GM21737 (cell line): Measurements from ENCODE around the gene SPPL2A.

Experiments used
- ATAC-seq: cut with Tn5 transposase; IDR thresholded peaks from one replicate; pipeline ENCODE4 v1.9.1; 2021; ENCODE audit warnings: mild to moderate bottlenecking, moderate library complexity; ENCODE audit not compliant: unreplicated experiment

SPPL2A gene

DNA sequence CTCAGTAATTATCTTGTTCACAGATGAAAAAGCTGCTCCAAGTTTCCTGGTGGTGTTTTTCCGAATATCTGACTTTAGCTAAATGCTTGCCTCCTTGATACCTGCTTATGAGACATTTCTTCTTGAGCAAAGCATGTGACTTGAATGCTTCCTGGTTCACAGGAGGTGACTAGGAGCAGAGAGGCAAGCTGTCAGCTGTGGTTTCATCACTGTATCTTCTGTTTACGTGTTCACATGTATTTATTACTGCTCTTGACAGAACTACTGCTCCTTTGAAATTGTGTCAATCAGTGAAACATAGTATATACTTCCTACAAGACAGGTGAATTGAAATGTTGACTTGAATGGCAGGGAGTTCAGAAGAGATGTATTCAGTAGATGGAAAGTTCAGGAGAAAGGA lies 8.9 kb upstream of the SPPL2A start:
- ATAC-seq, result no peak

DNA sequence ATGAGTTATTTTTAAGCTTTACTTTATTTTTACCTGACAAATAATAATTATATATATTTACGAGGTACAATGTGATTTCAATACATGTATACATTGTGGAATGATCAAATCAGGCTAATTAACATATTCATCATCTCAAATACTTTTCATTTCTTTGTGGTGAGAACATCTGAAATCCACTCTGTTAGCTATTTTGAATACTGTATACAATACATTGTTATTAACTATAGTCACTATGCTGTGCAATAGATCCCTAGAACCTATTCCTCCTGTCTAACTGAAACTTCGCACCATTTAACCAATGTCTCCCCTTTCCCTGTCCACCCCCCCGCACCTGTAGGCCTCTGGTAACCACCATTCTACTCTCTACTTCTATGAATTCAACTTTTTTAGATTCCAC lies 7.9 kb upstream of the SPPL2A start:
- ATAC-seq, result no peak

- no peak for ATAC-seq
Observed at GRCh38 chr15:50767332-50767861, 1.9 kb upstream of the SPPL2A start.

GRCh38 chr15:50764461-50765194 lies 878 bp downstream of the SPPL2A start:
- ATAC-seq, result peak; percentile 46

- no peak for ATAC-seq
Observed at GRCh38 chr15:50758712-50759205, 6.7 kb downstream of the SPPL2A start.

- ATAC-seq, result no peak
Observed at GRCh38 chr15:50753463-50753862, 12.0 kb downstream of the SPPL2A start.

DNA sequence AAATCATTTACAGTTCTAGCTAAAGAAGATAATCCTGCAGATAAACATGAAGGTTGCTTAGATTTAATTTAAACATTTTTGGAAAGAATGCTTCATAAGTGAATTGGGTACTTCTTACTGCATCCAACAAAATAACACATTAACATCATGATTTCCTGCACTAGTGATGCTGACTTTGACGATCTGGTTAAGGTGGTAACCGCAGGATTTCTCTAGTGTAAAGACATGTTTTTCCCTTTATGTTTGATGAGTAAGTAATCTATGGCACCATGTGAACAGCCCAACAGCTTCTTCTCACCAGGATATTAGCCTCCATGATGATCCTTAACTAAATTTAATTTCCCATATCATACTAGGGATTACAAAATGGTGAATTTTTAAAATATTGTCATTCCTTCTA lies 14.1 kb downstream of the SPPL2A start:
- no peak for ATAC-seq

DNA sequence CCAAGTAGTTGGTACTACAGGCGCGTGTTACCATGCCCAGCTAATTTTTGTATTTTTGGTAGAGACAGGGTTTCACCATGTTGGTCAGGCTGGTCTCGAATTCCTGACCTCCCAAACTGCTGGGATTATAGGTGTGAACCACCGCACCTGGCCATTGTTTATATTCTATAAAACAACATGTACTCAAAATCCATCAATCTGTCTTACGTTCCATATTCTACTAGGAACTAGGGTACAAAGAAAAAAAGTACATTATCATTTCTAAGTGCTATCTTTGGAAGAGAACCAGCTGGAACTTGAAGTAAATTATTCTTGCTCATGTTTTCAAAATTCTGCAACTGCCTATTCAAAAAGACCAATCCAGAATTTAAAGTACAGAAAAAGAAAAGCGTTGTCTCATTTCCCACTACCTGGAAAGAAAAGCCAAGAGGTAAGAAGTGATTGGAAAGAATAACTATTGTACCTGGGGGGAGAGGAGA lies 15.2 kb downstream of the SPPL2A start:
- ATAC-seq, result no peak

GRCh38 chr15:50747523-50747922 lies 18.0 kb downstream of the SPPL2A start:
- no peak for ATAC-seq

DNA sequence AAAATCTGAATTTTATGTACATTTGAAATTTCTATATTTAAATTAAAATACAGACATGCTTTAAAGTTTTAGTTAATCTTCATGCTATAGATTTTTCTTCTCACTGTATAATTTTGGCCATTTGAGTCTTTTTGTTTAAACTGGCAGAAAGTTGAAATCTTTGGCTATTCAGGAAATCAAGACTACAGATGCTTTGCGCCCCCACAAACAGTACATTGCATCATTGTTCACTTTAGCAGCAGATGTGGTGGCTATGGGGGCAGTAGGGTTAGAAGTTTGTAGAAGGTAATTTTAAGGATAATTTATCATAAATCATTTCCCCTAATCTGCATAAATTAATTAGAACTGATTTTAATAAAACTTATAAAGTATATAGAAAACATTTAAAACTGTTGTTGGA lies 20.9 kb downstream of the SPPL2A start:
- no peak for ATAC-seq

DNA sequence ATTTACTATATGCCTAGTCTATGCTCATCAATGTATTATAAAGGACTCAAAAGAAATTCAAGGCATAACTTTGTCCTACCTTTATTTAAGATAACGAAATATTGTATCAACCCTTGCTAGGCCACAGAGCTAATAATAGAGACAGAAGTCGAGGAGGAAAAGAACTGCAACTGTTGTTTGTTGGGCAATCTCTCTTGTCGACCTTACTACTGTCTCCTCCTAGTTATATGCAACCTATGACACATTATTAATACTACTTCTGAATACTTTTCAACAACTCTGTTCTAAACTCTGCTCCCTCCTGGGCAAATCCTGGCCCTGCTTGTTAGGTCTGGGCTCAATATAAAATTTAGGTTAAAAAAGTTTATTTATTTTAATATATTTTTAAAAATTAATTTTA lies 24.6 kb downstream of the SPPL2A start:
- no peak for ATAC-seq

DNA sequence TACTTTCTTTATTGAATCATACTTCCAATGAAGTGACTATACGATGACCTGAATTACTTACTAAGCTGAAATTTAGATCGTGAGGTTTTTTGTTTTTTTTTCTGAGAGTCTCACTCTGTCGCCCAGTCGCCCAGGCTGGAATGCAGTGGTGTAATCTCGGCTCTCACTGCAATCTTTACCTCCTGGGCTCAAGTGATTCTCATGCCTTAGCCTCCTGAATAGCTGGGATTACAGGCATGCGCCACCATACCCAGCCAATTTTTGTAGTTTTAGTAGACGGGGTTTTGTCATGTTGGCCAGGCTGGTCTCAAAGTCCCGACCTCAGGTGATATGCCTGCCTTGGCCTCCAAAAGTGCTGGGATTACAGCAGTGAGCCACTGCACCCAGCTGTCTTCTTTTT lies 28.7 kb downstream of the SPPL2A start:
- no peak for ATAC-seq

DNA sequence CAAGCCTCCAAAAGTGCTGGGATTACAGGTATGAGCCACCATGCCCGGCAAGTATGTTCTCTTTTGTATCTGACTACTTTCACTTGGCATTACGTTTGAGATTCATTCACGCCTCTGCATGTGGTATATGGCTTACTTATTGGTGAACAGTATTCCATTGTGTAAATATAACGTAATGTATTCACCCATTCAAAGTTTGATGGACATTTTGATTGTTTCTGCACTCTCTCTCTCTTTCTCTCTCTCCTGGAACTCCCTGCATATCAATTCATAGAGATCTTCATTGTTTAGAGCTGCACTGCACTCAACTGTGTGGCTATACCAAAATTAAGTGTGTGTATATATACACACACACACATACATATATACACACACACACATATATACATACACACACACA lies 30.4 kb downstream of the SPPL2A start:
- ATAC-seq, result no peak

DNA sequence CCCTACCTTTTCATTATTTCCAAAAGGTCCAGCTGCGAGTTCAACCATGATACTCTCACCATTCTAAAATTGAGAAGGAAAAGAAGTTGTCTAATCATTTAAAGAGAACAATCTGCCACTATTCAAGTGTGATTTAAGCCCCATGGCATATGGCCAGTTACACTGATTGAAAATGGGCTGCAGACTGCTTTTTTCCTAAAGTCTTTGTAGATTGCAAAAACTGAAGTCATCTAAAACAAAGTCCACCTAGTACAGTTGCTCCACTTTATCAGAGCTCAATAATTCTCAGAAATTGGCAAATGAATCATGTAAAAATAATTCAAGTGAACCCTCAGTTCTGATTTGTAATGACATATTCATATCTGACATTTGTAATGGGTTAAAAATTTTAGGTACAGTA lies 39.2 kb downstream of the SPPL2A start:
- ATAC-seq, result no peak

- ATAC-seq, result no peak
Observed at GRCh38 chr15:50718700-50719125, 46.8 kb downstream of the SPPL2A start.

- no peak for ATAC-seq
Observed at GRCh38 chr15:50712018-50712417, 53.5 kb downstream of the SPPL2A start.

DNA sequence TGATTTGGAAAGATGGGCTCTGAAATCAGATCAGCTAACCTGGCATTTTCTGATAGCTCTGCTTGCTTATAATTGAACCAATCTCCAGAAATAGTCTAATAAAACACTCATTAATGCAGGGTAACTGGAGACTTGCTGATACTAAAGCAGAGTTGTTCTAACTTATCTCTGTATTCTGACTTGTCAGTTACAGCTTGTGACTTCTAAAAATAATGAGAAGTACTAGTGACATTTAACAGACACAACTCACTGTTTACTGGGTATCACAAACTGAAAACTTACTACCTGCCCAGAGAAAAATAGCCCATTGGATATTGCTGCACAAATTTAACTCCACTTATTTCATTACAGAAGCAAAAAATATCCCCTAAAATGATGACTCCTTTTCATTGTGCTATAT lies 54.9 kb downstream of the SPPL2A start:
- no peak for ATAC-seq

GRCh38 chr15:50707878-50708427 lies 57.6 kb downstream of the SPPL2A start:
- no peak for ATAC-seq

DNA sequence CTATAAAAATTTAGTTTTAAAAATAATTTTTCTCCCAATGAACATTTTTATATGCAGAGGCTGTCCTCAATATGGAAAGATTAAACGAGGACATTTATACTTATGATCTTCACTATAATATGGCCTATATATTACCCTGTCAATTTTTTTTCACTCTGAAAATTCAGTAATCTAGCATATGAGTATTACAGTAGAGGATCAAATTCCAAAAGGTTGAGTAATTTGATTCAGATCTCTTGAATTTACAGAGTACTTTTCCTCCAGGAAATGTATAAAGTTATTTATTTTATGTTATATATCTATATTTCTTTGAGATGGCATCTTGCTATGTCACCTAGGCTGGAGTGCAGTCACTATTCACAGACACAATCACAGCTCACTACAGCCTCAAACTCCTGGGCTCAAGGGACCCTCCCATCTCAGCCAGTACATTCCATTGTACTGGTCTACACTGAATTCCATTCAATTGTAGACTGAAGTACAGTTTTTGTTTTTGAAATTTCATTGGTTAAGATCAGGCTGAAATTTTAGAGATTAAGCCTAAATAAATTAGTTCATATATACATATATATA lies 62.7 kb downstream of the SPPL2A start:
- ATAC-seq, result no peak

- ATAC-seq, result no peak
Observed at GRCh38 chr15:50698101-50698500, 67.4 kb downstream of the SPPL2A start.

DNA sequence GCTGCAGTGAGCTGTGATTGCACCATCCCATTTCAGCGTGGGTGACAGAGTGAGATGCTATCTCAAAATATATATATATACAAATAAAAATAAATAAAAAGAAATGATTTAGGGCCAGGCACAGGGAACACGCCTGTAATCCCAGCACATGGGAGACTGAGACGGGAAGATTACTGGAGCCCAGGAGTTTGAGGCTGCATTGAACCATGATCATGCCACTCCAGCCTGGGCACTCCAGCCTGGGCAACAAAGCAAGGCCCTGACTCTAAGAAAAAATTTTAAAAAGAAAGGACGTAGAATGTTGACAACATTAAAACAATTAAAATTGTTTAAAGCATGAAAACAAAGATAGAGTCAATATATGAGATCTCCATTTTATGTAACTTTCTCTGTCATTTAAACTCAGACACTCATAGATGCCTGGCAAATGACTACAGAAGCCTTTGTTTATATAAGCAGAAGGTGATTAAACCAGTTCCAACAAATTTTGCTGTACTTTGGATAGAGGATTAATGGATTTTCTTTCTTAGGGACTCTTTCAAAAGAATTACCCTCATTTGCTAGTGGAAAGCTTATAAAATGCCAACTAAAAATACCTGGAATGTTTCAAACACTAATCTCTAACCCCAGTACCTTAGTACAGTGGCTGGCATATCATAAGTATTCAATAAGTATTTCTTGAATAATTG lies 68.3 kb downstream of the SPPL2A start:
- no peak for ATAC-seq
